OCI-LY7 (cell line): ENCODE results near the gene UQCRC2. TPM values are rescaled to one million over a fixed set of nuclear protein-coding genes. Genes with fewer than 3 reads are reported as not detected.

ENCODE experiments used
- BruUV-seq: library from RNA; stranded (reverse); fragments of 400-500 nt; replicated peaks from 2 replicates; lab custom pipeline; 2021; lab: Mats Ljungman, UMichigan
- CTCF ChIA-PET: fragments of 300-600 bp; sonication (Branson Sonifier 250); formaldehyde crosslinking; loops from one replicate; lab custom pipeline; 2022; ENCODE audit warnings: antibody characterized with exemption; ENCODE audit not compliant: unreplicated experiment; lab: Charles Lee
- POLR2A ChIA-PET: fragments of 300-600 bp; sonication (Branson Sonifier 250); formaldehyde crosslinking; loops from one replicate; lab custom pipeline; 2022; ENCODE audit warnings: antibody characterized with exemption; lab: Charles Lee
- DNase-seq: peaks from one replicate; pipeline ENCODE4 v3.0.0-alpha.2; 2015; ENCODE audit warnings: low spot score
- H2AFZ ChIP-seq: fragments of 200-600 bp; sonication (generic), shearing (Covaris generic); 2 replicates; pipeline ENCODE4 v1.6.1; 2014; ENCODE audit warnings: mild to moderate bottlenecking, antibody characterized with exemption, low read length, moderate library complexity
- H3K27ac ChIP-seq: fragments of 200-600 bp; sonication (generic); 2 replicates; pipeline ENCODE4 v1.5.1; 2014; ENCODE audit warnings: mixed run types, low read depth, mild to moderate bottlenecking, moderate library complexity, low read length, inconsistent platforms; ENCODE audit not compliant: poor library complexity, severe bottlenecking
- H3K36me3 ChIP-seq: fragments of 200-600 bp; sonication (generic); 2 replicates; pipeline ENCODE4 v1.6.1; 2014; ENCODE audit warnings: mild to moderate bottlenecking, antibody characterized with exemption, low read length, moderate library complexity, mixed read lengths; ENCODE audit not compliant: insufficient read depth
- H3K4me1 ChIP-seq: fragments of 200-600 bp; sonication (generic); 2 replicates; pipeline ENCODE4 v1.5.1; 2014; ENCODE audit warnings: mild to moderate bottlenecking, low read length; ENCODE audit not compliant: insufficient read depth, poor library complexity, severe bottlenecking
- H3K4me2 ChIP-seq: fragments of 200-600 bp; sonication (generic); 2 replicates; pipeline ENCODE4 v1.6.1; 2014; ENCODE audit warnings: mild to moderate bottlenecking, low read length
- H3K4me3 ChIP-seq: fragments of 200-600 bp; sonication (generic); 2 replicates; pipeline ENCODE4 v1.5.1; 2014; ENCODE audit warnings: mild to moderate bottlenecking, low read depth, low read length; ENCODE audit not compliant: poor library complexity, severe bottlenecking
- H3K79me2 ChIP-seq: fragments of 200-600 bp; sonication (generic); 2 replicates; pipeline ENCODE4 v1.6.1; 2016; ENCODE audit warnings: low read depth, mild to moderate bottlenecking, low read length, moderate library complexity, mixed read lengths; ENCODE audit not compliant: insufficient read depth
- H3K9me2 ChIP-seq: fragments of 200-600 bp; sonication (generic); 2 replicates; pipeline ENCODE4 v1.6.1; 2016; ENCODE audit warnings: mild to moderate bottlenecking, low read length, mixed read lengths; ENCODE audit not compliant: insufficient read depth
- H3K9me3 ChIP-seq: fragments of 200-600 bp; sonication (generic); 2 replicates; pipeline ENCODE4 v1.6.1; 2014; ENCODE audit warnings: mild to moderate bottlenecking, mixed run types, low read length, mixed read lengths
- H4K20me1 ChIP-seq: fragments of 200-600 bp; sonication (generic); 2 replicates; pipeline ENCODE4 v1.6.1; 2014; ENCODE audit warnings: mild to moderate bottlenecking, antibody characterized with exemption, low read length, moderate library complexity, mixed read lengths; ENCODE audit not compliant: insufficient read depth
- EZH2phosphoT487 ChIP-seq: fragments of 200-600 bp; sonication (generic); IDR thresholded peaks from 2 replicates; pipeline ENCODE4 v1.6.1; 2018; ENCODE audit warnings: low read depth, borderline replicate concordance, mild to moderate bottlenecking, mixed run types, antibody characterized with exemption, low read length, moderate library complexity, mixed read lengths
- intact Hi-C: fragments of 100-400 bp; cut with micrococcal nuclease; formaldehyde crosslinking; loops from one replicate; pipeline ENCODE4 v1.10.0; 2022; ENCODE audit not compliant: unreplicated experiment
- total RNA-seq, 2 experiments: library from RNA; depleted of rRNA in 1 of 2; stranded (reverse); fragments of >200 nt in 1 of 2; shearing (Covaris generic) in 1 of 2; gene quantifications; 2 replicates each; pipeline ENCODE4 v1.2.3, GENCODE V29; 2014 to 2022
- TF ChIP-seq, protein P1 (sequence below): fragments of 200-600 bp; sonication (generic); conservative IDR thresholded peaks from 2 replicates; pipeline ENCODE4 v1.5.1; 2014; ENCODE audit warnings: mild to moderate bottlenecking, antibody characterized with exemption, low read length, moderate library complexity, mixed read lengths

The UQCRC2 gene
- total RNA-seq, 2 experiments from 2014 or later: 121 to 210 TPM

- no peak for DNase-seq
- Histone ChIP-seq H3K27ac (no peak overlapping the region), H3K79me2 (peaks cover 1% of the 10 kb centered on the region; the same call in 1 of the 2 replicates), H2AFZ (no peak overlapping the region), H3K9me3 (no peaks in the 10 kb centered on the region), H3K9me2 (no peaks in the 10 kb centered on the region), H4K20me1 (0 out of 2 replicates have a peak, but pooled peaks cover 4% of the 10 kb centered on the region), H3K4me3 (no peak overlapping the region), H3K36me3 (peaks cover 98% of the 10 kb centered on the region), H3K4me2 (no peak overlapping the region), H3K4me1 (peaks cover 6% of the 10 kb centered on the region)
- intact Hi-C loops: no loop called here
- ChIA-PET CTCF (no interaction called here), POLR2A (no interaction called here)
- no peak for TF ChIP-seq EZH2phosphoT487
- TF ChIP-seq, protein P1, sequence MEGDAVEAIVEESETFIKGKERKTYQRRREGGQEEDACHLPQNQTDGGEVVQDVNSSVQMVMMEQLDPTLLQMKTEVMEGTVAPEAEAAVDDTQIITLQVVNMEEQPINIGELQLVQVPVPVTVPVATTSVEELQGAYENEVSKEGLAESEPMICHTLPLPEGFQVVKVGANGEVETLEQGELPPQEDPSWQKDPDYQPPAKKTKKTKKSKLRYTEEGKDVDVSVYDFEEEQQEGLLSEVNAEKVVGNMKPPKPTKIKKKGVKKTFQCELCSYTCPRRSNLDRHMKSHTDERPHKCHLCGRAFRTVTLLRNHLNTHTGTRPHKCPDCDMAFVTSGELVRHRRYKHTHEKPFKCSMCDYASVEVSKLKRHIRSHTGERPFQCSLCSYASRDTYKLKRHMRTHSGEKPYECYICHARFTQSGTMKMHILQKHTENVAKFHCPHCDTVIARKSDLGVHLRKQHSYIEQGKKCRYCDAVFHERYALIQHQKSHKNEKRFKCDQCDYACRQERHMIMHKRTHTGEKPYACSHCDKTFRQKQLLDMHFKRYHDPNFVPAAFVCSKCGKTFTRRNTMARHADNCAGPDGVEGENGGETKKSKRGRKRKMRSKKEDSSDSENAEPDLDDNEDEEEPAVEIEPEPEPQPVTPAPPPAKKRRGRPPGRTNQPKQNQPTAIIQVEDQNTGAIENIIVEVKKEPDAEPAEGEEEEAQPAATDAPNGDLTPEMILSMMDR: no peak
- BruUV-seq: no TSS peak
These were observed 9.3 kb downstream of the UQCRC2 start for GRCh38 chr16:21962475-21962874.

- Histone ChIP-seq H3K36me3 (peaks cover 98% of the 10 kb centered on the region), H3K9me3 (no peaks in the 10 kb centered on the region), H3K9me2 (no peaks in the 10 kb centered on the region), H3K79me2 (no peaks in the 10 kb centered on the region), H2AFZ (no peak overlapping the region), H3K4me2 (no peak overlapping the region), H3K27ac (no peak overlapping the region), H4K20me1 (no peaks in the 10 kb centered on the region), H3K4me1 (no peaks in the 10 kb centered on the region), H3K4me3 (no peak overlapping the region)
- ChIA-PET CTCF (no interaction called here), POLR2A (no interaction called here)
- DNase-seq: no peak
- no TSS peak for BruUV-seq
- no peak for TF ChIP-seq EZH2phosphoT487
- TF ChIP-seq, protein P1: no peak
- intact Hi-C loops: no loop called here
These were observed 10.7 kb downstream of the UQCRC2 start for GRCh38 chr16:21963887-21964286.

- no peak overlapping the region for H3K4me2 ChIP-seq
- H3K9me2 ChIP-seq: no peaks in the 10 kb centered on the region
- ChIA-PET CTCF (no interaction called here), POLR2A (no interaction called here)
- H2AFZ ChIP-seq: no peak overlapping the region
- H3K4me3 ChIP-seq: no peak overlapping the region
- H3K79me2 ChIP-seq: no peaks in the 10 kb centered on the region
- no TSS peak for BruUV-seq
- intact Hi-C loops: no loop called here
- no peaks in the 10 kb centered on the region for H3K4me1 ChIP-seq
- H3K9me3 ChIP-seq: no peaks in the 10 kb centered on the region
- H4K20me1 ChIP-seq: no peaks in the 10 kb centered on the region
- no peak overlapping the region for H3K27ac ChIP-seq
- no peak for DNase-seq
- peaks cover 98% of the 10 kb centered on the region for H3K36me3 ChIP-seq
- TF ChIP-seq, protein P1: no peak
These were observed 11.2 kb downstream of the UQCRC2 start for GRCh38 chr16:21964353-21964752.
